Calu3 (cell line): Measurements from ENCODE around the gene SLC5A8. TPM values are rescaled to one million over a fixed set of nuclear protein-coding genes. Genes with fewer than 3 reads are reported as not detected.

ENCODE experiments used
- BruUV-seq: library from RNA; stranded (reverse); fragments of 400-500 nt; replicated peaks from 2 replicates; lab custom pipeline; 2021; lab: Mats Ljungman, UMichigan
- CTCF ChIA-PET: fragments of 300-600 bp; sonication (Branson Sonifier 250); formaldehyde crosslinking; loops from one replicate; lab custom pipeline; 2022; ENCODE audit warnings: antibody characterized with exemption; lab: Charles Lee
- DNase-seq: peaks from one replicate; pipeline ENCODE4 v3.0.0; 2022
- H3K27ac Mint-ChIP-seq: one replicate; pipeline ENCODE4 v1.8.0; 2022; ENCODE audit warnings: mixed read lengths; ENCODE audit not compliant: unreplicated experiment
- H3K27me3 Mint-ChIP-seq: one replicate; pipeline ENCODE4 v1.8.0; 2022; ENCODE audit warnings: mixed read lengths; ENCODE audit not compliant: unreplicated experiment
- H3K36me3 Mint-ChIP-seq: one replicate; pipeline ENCODE4 v1.8.0; 2022; ENCODE audit warnings: mild to moderate bottlenecking, moderate library complexity, mixed read lengths; ENCODE audit not compliant: insufficient read depth, unreplicated experiment
- H3K4me1 Mint-ChIP-seq: one replicate; pipeline ENCODE4 v1.8.0; 2022; ENCODE audit warnings: mild to moderate bottlenecking, low read depth, mixed read lengths; ENCODE audit not compliant: unreplicated experiment
- H3K4me3 Mint-ChIP-seq: one replicate; pipeline ENCODE4 v1.8.0; 2022; ENCODE audit warnings: mild to moderate bottlenecking, low read depth, moderate library complexity, mixed read lengths; ENCODE audit not compliant: unreplicated experiment
- H3K9me3 Mint-ChIP-seq: one replicate; pipeline ENCODE4 v1.8.0; 2022; ENCODE audit warnings: low read depth, mixed read lengths; ENCODE audit not compliant: unreplicated experiment
- intact Hi-C: fragments of 100-400 bp; cut with micrococcal nuclease; formaldehyde crosslinking; loops from one replicate; pipeline ENCODE4 v1.10.0; 2022; ENCODE audit not compliant: unreplicated experiment
- total RNA-seq: library from RNA; stranded (reverse); gene quantifications from 2 replicates; pipeline ENCODE4 v1.2.3, GENCODE V29; 2022
- TF ChIP-seq, protein P1 (sequence below): fragments of 200-600 bp; IDR thresholded peaks from one replicate; pipeline ENCODE4 v1.8.0; 2022; ENCODE audit warnings: antibody characterized with exemption; ENCODE audit not compliant: unreplicated experiment

SLC5A8 gene
- total RNA-seq, 1 experiment from 2014 or later: 0.12 TPM

- Mint-ChIP-seq H3K27ac (no peak overlapping the region), H3K27me3 (no peaks in the 10 kb centered on the region), H3K4me1 (no peaks in the 10 kb centered on the region), H3K36me3 (no peaks in the 10 kb centered on the region), H3K4me3 (no peak overlapping the region), H3K9me3 (peaks cover 3% of the 10 kb centered on the region)
- no TSS peak for BruUV-seq
- CTCF ChIA-PET: no interaction called here
- intact Hi-C loops: no loop called here
- TF ChIP-seq, protein P1, sequence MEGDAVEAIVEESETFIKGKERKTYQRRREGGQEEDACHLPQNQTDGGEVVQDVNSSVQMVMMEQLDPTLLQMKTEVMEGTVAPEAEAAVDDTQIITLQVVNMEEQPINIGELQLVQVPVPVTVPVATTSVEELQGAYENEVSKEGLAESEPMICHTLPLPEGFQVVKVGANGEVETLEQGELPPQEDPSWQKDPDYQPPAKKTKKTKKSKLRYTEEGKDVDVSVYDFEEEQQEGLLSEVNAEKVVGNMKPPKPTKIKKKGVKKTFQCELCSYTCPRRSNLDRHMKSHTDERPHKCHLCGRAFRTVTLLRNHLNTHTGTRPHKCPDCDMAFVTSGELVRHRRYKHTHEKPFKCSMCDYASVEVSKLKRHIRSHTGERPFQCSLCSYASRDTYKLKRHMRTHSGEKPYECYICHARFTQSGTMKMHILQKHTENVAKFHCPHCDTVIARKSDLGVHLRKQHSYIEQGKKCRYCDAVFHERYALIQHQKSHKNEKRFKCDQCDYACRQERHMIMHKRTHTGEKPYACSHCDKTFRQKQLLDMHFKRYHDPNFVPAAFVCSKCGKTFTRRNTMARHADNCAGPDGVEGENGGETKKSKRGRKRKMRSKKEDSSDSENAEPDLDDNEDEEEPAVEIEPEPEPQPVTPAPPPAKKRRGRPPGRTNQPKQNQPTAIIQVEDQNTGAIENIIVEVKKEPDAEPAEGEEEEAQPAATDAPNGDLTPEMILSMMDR: no peak
- no peak for DNase-seq
These were observed 11.3 kb upstream of the SLC5A8 start for GRCh38 chr12:101221301-101221700.

- H3K27ac Mint-ChIP-seq: no peak overlapping the region
- CTCF ChIA-PET: interaction anchor here (0.9 kb wide), 1 partner anchor 1310 kb away, joined by 3 read pairs; no protein-coding TSS in a partner anchor
- intact Hi-C loops: no loop called here
- no TSS peak for BruUV-seq
- H3K36me3 Mint-ChIP-seq: no peaks in the 10 kb centered on the region
- no peak for DNase-seq
- TF ChIP-seq, protein P1: no peak
- peaks cover 12% of the 10 kb centered on the region for H3K27me3 Mint-ChIP-seq
- no peak overlapping the region for H3K4me3 Mint-ChIP-seq
- H3K4me1 Mint-ChIP-seq: no peaks in the 10 kb centered on the region
- peaks cover 11% of the 10 kb centered on the region for H3K9me3 Mint-ChIP-seq
These were observed 6.8 kb upstream of the SLC5A8 start for GRCh38 chr12:101216810-101217209.

DNA sequence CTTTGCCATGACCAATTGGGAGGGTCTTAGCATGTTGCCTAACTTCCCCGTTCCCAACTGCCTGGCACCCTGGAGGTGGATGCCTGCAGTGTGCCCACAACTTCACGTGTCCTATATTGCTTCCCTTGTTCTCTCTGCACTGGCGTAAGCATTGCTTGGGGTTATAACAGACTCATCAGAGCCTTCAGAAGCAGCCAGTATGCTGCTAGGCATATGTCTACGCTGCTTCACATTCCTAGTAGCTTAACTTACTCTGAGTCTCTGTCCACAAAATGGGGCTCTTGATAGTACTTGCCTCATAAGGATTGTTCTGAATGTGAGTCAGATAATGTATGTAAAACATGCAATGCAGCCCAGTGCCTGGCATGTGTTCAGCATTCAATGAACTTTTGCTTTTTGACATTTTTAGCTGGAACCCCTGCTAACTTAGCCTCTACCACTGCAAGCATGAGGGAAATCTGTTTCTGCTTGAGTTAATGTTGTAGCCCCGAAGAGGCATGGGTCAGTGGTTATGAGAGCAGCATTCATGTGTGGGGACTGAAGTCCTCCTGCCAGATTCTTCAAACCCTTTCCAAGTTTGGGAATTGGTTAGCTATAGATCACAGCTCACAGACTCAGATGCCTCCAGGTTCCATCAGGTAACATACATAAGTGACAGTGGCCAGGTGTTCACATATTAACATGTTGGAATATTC, 2.8 kb downstream of the SLC5A8 start:
- Mint-ChIP-seq H3K27me3 (no peaks in the 10 kb centered on the region), H3K9me3 (no peaks in the 10 kb centered on the region)
- no TSS peak for BruUV-seq

DNA sequence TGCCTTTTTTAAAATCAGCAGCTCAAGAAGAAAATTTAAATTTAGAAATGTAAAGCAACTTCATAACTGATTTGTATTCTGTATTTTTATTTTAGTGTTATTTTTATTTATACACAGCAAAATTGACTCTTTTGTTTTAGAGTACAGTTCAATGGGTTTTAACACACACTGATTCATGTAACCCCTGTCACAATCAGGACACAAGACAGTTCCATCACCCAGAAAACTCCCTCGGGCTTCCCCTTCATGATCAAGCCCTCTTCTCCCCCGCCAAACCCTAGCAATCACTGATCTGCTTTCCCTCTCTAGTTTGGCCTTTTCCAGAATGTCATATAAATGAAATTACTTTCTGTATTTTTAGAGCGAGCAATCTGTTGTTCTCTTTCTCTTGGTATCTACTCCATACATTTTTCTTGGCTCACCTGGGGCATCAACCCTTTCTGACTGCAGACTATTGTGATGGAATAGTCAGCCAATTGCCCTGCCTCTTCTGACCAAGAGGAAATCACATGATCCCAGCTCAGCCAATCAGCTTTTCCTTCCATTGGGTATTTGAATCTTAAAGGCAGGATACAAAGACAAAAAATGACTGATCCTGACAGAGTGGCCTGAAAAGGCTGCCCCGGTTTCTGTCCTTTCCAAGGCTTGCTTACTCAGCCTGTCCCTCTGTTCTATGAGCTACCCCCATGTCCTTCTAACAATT, 5.3 kb downstream of the SLC5A8 start:
- H3K36me3 Mint-ChIP-seq: no peaks in the 10 kb centered on the region
- TF ChIP-seq, protein P1: no peak
- no peaks in the 10 kb centered on the region for H3K9me3 Mint-ChIP-seq
- no peaks in the 10 kb centered on the region for H3K4me1 Mint-ChIP-seq
- no peak for DNase-seq
- H3K27me3 Mint-ChIP-seq: no peaks in the 10 kb centered on the region
- intact Hi-C loops: no loop called here
- CTCF ChIA-PET: no interaction called here
- H3K4me3 Mint-ChIP-seq: no peak overlapping the region
- no TSS peak for BruUV-seq
- no peak overlapping the region for H3K27ac Mint-ChIP-seq

More for the DNA sequence above, 2.8 kb downstream of the SLC5A8 start:
- Mint-ChIP-seq H3K27ac (no peak overlapping the region), H3K4me3 (no peak overlapping the region), H3K4me1 (no peaks in the 10 kb centered on the region), H3K36me3 (no peaks in the 10 kb centered on the region)
- no peak for DNase-seq
- TF ChIP-seq, protein P1: no peak
- intact Hi-C loops: no loop called here
- CTCF ChIA-PET: no interaction called here
